Stimulated activated CD4-positive, alpha-beta T cell treated with anti-CD3 and anti-CD28 coated beads, Interleukin-2, amount 100 ng/mL, for 24 hours (primary cell): ENCODE measurements around the gene PRDX5.
"Not testable (repeated sequence)": the region's sequence is repeated elsewhere in the genome, so short reads cannot be mapped to it uniquely, and the experiment has no call there.

ENCODE experiments used
- DNase-seq, 2 donors: peaks; one replicate each; pipeline ENCODE4 v3.0.0-alpha.2; 2020

The PRDX5 gene

GRCh38 chr11:64306563-64306875, 11.4 kb upstream of the PRDX5 start:
- no peak for DNase-seq

DNA sequence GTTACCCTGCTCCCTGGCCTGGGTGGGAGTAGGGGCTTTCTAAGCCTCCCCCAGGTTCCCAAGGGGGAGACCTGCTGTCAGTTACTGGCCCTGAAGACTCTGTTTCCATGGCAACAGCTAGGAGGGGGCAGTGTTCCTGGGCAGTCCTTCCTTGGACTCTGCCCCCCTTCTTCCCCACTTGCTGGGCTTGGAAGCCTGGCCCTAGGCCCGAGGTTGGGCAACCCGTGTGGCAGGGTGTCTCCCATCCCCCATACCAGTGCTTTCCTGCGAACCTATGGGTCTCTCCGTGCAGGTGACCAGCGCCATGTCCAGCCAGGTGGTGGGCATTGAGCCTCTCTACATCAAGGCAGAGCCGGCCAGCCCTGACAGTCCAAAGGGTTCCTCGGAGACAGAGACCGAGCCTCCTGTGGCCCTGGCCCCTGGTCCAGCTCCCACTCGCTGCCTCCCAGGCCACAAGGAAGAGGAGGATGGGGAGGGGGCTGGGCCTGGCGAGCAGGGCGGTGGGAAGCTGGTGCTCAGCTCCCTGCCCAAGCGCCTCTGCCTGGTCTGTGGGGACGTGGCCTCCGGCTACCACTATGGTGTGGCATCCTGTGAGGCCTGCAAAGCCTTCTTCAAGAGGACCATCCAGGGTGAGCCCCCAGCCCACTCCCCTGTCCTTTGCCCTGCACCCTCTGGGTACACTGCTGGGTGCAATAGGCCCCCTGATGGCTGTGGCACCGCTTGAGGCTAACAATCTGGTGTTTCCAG, 10.9 kb upstream of the PRDX5 start:
- DNase-seq, result no peak

GRCh38 chr11:64307795-64308194, 10.1 kb upstream of the PRDX5 start:
- not testable (repeated sequence) for DNase-seq

GRCh38 chr11:64312947-64313346, 5.0 kb upstream of the PRDX5 start:
- no peak for DNase-seq

DNA sequence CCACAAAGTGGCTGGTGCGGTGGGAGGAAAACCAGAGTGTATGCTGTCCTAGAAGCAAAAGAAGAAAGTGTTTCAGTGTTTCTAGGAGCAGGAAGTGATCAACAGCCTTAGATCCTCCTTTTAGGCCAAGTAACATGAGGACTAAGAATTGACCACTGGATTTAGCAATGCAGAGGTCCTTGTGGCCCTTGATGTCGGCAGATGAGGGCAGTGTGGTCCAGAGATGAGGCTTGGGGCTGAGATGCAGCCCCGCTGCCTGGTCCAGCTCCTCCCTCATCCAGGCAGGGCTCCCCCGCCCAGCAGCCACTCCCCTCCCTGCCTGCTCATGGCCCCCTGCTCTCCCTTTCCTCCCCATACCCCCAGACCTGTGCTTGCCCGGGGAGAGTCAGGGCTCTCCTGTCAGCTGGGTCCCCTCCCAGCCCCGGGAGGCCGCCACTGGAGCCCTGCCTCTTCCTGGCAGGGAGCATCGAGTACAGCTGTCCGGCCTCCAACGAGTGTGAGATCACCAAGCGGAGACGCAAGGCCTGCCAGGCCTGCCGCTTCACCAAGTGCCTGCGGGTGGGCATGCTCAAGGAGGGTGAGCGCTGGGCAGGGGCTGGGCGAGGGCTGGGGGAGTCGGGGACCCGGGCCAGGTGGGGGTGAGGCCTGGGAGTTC, 4.3 kb upstream of the PRDX5 start:
- no peak for DNase-seq

DNA sequence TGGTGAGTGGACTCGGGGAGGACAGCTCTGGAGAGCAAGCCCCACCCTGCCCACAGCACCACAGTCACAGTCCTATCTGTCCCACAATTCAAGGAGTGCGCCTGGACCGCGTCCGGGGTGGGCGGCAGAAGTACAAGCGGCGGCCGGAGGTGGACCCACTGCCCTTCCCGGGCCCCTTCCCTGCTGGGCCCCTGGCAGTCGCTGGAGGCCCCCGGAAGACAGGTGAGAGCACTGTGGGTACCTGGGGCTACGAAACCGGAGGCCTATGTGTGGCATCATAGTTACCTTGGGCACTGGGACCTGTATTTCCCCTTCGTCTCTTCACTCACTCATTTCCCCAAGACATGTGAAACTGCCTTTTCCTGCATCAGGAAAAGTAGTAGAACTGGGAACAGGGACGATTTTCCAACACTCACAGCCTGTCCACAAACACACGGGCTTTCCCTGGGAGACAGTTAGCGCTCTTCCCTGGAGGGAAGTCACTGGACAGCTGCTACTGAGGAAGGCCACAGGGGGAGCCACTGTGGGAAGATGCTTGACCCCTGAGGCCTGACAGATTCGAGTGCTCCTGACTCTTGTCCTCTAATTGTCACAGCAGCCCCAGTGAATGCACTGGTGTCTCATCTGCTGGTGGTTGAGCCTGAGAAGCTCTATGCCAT, 3.6 kb upstream of the PRDX5 start:
- DNase-seq, result no peak

GRCh38 chr11:64314805-64315561, 2.9 kb upstream of the PRDX5 start:
- no peak for DNase-seq

- not testable (repeated sequence) for DNase-seq
These were observed 2.0 kb upstream of the PRDX5 start for GRCh38 chr11:64315667-64316526.

GRCh38 chr11:64316672-64317324, 1.1 kb upstream of the PRDX5 start:
- peak; percentile 40 to 46 for DNase-seq

DNA sequence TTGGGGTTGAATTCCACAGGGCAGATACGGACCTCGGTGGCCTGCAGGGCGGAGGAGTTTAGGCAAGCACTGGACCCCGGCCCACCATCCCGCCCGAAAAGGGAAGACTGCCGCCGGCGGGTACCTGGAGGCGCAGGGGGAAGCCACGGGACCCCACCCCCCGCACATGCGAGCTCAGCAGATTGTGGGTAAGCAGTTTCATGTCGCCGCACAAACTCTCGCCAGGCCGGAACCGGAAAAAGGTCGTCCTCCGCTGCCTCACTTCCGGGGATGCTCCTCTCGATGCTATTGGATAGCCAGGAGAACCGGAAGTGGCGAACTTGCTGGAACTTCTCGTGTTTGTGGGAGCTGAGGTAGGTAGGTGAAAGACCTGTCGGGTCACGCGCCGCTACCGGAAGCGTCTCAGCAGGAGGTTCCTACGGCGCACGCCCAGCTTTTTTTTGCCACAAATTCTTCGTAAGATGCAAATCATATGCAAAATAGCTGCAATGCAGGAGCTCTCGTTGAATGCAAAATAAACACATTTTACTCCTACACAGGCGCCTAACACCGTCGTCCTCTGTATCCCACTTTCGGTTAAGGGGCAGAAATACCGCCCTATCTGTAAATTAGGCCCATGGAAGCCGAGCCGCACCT, 478 bp upstream of the PRDX5 start, which contains the start of gene TRMT112:
Gene TRMT112, minus strand, starts transcription at position 235 of the 636 bp plus-strand sequence. Its CDS starts 33 bp downstream, at position 202.
- DNase-seq, result peak; percentile 95

DNA sequence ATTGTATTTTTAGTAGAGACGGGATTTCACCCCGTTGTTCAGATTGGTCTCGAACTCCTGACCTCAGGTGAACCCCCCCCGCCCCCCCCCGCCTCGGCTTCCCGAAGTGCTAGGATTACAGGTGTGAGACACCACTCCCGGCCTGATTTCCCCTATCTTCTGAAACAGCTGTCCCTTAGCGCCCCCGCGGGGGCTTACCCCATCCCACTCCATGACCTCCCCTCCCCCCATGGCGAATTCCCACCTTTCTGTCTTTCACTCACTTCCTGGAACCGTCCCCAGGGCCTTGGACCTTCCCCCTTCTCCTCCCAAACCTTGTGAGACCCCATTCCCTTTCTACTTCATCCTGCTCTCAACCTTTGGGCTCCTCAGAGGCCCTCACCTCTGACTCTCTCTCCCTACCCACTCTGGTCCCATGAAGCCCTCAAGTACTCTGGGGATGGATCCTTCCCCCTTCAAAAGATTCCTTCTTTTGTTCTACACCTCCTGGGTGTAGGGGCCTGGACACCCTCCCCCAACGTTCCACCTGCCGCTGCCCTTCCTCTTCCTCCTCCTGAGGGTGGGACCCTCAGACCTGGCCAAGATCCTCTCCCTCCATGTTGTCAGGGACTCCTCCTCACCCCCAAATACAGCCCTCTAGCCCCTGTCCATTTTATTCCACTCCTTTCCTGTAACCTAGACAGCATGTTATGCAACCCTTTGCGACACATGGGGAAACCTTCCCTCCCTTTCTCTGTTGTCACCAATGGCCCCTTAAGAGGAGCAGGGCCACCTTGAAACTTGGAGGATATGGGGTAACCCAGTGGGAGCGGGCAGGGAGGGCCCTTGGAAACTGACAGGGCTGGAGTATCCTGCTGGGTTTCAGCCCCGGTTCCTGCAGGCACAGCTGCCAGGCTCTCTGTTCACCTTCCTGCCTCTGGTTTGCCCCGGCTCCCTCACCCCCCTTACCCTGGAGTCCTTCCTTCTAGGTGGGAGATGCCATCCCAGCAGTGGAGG, 1.1 kb downstream of the PRDX5 start:
- DNase-seq, result no peak

- no peak for DNase-seq
These were observed 2.6 kb downstream of the PRDX5 start for GRCh38 chr11:64320556-64320955.

DNA sequence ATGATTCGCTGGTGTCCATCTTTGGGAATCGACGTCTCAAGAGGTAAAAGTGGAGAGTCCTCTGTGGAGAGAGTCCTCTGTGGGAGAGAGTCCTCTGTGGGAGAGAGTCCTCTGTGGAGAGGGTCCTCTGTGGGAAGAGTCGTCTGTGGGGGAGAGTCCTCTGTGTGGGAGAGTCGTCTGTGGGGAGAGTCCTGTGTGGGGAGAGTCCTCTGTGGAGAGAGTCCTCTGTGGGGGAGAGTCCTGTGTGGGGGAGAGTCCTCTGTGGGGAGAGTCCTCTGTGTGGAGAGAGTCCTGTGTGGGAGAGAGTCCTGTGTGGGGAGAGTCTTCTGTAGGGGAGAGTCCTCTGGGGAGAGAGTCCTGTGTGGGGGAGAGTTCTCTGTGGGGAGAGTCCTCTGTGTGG, 3.1 kb downstream of the PRDX5 start:
- DNase-seq, result no peak

- DNase-seq, result no peak
These were observed 3.6 kb downstream of the PRDX5 start for GRCh38 chr11:64321533-64321932.

- no peak for DNase-seq
These were observed 5.0 kb downstream of the PRDX5 start for GRCh38 chr11:64322925-64323260.

GRCh38 chr11:64323373-64323772, 5.5 kb downstream of the PRDX5 start:
- DNase-seq, result no peak

DNA sequence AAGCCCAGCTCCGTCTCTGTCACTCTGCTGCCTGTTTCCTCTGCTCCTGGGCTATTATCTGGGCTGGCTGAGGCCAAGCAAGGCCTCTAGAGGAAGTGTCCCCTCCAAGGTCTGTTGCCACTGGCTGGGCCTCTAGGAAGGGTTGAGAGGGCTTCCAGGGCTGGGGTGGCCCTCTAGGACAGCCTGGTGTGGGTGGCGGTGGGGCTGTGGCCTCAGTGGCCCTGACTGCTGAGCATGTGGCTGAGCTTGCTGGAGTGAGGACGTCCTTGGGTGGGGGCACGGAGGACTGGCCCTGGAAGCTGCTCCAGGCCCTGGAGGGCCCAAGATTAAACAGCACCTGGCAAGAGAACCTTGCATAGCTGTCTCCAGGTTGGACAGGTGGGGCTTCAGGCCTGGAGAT, 6.1 kb downstream of the PRDX5 start:
- not testable (repeated sequence) for DNase-seq

DNA sequence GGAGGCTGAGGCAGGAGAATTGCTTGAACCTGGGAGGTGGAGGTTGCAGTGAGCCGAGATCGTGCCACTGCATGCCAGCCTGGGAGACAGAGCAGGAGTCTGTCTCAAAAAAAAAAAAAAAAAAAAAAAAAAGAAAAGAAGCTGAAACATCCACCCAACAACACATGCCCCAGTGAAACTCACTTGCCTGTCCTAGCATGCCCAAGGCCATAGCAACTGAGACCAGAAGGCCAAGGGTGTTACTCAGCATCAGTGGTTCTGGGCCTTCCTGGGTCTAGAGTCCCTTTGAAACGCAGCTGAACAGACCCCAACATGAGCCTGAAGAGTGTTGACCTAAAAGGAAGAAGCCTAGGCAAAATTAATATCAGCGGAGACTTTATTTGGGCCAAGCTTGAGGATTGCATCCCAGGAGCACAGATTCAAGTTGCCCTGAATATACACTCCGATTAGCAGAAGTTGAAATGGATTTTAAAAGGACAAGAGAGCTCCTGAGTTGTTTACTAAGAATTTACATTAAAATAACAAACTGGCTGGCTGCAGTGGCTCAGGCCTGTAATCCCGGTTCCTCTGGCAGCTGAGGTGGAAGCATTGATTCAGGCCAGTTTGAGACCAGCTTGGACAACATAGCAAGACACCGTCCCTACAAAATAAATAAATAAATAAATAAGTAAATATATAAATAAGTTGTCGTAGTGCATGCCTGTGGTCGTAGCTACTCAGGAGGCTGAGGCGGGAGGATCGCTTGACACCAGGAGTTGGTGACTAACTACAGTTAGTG, 7.0 kb downstream of the PRDX5 start:
- no peak for DNase-seq

DNA sequence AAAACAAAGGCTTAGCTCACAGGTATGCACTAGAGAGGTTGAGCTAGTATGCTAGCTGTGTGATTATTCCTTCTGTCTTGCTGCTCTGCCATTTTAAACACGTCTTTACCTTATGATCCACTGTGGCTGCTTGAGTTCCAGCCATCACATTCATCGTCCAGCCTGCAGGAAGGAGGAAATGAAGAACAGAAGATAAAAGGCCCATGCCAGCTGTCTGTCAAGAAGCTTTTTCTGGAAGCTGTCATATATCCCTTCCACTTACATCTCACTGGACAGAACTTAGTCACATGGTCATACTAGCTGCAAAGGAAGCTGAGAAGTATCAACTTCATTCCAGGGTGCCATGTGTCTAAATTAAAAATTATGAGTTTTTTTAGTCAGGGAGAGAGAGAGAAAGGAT, 9.5 kb downstream of the PRDX5 start:
- no peak for DNase-seq
